SIG-M5 treated with dmso at 0.1 percent for 504 hours (cell line): ENCODE data around the gene TOMM5.
A peak's percentile ranks its signal among the peaks of the same experiment; 100 is the strongest.

Experiments used
- DNase-seq: peaks from one replicate; lab custom pipeline; 2025; ENCODE audit not compliant: unreplicated experiment; lab: John Stamatoyannopoulos, UW

The TOMM5 gene

DNA sequence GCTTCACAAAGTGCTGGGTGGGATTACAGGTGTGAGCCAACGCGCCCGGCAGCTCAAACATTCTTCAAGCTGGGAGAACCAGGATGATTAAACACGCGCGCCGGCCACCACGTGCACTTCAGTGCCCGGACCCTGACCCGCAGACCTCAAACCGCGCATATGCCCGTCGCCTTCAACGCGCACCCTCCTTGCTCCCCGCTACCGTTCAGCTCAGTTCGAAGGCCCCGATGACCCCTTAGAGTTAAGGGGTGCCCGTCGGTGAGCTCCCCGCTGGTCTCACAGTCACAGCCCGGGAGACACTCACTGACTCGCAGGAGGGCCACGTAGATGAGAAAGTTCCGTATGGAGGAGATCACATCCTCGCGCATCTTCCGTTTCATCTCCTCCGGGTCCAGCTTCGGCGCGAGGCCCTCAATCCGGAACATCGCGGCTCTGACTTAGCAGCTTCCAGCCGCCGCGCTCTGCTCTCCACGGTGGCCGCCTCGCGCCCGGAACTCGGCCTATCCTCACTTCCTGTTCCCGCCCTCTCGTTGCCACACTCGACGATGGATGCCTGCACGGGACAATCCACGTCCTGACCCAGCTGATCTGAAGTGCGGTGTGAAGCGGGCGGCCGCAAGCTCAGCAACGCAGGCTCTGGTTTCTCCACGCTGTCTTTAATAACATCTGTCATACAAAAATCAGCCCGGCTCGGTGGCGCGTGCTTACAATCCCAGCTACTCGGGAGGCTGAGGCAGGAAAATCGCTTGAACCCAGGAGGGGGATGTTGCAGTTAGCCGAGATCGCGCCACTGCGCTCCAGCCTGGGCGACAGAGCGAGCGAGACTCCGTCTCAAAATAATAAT is at the start of gene TOMM5:
Gene TOMM5 (minus strand): TSS at position 490 of the 844 bp plus-strand sequence. CDS start 65 bp downstream, at position 425.
- peak; percentile 90 for DNase-seq

DNA sequence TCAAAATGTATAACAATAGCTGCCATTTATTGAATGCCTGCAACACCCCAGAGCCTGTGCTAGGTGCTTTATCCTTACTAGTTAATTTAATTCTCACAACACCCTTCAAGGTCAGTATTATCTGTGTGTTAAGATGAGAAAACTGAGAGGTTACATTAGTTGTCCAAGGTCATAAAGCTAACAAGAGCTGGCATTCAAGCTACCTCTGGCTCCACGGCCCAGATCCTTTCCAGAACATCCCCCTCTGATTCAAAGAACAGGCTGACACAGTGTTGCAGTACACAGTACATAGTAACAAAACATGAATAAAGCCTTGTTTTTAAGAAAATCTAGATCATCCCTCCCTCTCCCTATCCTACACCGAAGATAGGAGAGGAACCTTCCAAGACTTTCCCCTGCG is 48.9 kb upstream of the TOMM5 start:
- no peak for DNase-seq

DNA sequence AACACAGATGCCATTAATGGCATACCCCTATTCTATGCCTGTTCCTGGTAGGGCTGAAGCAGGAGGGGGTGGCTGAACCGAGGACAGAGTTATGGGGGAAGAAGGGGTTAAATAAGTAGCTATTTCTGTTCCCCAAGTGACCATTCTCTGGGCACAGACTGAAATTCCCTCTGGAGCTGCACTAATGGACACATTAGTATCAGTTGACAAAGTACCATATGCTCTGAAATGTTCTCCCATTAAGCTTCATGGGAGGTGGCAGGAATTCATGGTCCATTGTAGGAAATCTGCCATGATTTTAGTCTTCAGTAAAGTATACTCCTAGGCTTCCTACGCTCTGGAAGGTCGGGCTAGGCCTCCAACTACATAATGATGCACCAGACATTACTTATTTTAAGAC is 47.8 kb upstream of the TOMM5 start:
- DNase-seq = no peak

DNA sequence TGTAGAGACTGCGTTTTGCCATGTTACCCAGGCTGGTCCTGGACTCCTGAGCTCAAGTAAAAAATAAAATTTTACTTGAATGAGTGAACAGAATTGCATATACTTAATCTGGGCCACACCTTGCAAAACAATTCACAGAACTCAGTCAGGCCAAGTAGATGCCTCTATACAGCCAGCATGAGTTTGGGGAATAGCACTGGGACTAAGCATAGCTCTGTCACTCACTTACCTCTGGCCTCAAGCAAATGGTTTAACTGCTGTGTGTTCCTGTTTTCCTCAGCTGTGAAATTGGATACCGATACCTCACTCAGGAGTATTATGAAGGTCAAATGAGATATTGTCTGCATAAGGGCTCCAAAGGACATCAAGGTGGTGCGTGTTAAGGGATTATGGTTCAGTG is 47.4 kb upstream of the TOMM5 start:
- DNase-seq = no peak

DNA sequence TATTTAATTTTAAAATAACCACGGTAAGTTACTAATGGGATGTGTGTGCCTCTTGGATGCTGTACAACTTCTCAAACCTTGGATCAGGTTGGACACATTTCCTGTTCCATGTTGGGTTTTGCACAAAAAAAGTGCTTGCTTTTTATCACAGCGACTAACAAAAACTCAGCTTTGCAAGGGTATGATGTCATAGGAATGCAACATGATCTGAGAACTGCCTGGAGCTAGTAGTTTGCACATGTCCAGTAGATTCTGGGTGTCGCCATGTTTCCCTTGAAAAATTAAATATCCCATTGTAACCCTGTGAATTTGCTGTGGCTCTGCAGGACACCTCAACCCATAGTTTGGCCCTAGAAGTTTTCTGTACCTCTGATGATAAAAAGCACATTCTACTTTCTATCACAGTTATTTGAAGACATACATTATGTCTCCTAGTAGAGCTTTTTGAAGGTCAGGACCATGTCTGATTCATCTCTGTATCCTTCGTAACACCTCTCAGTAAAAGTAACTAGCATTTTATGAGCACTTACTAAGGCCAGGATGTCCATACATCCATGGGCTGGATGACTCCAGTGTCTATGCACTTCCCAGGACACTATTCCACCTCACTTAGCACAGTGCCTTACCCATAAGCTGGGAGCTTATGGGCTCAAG is 46.8 kb upstream of the TOMM5 start:
- no peak for DNase-seq

DNA sequence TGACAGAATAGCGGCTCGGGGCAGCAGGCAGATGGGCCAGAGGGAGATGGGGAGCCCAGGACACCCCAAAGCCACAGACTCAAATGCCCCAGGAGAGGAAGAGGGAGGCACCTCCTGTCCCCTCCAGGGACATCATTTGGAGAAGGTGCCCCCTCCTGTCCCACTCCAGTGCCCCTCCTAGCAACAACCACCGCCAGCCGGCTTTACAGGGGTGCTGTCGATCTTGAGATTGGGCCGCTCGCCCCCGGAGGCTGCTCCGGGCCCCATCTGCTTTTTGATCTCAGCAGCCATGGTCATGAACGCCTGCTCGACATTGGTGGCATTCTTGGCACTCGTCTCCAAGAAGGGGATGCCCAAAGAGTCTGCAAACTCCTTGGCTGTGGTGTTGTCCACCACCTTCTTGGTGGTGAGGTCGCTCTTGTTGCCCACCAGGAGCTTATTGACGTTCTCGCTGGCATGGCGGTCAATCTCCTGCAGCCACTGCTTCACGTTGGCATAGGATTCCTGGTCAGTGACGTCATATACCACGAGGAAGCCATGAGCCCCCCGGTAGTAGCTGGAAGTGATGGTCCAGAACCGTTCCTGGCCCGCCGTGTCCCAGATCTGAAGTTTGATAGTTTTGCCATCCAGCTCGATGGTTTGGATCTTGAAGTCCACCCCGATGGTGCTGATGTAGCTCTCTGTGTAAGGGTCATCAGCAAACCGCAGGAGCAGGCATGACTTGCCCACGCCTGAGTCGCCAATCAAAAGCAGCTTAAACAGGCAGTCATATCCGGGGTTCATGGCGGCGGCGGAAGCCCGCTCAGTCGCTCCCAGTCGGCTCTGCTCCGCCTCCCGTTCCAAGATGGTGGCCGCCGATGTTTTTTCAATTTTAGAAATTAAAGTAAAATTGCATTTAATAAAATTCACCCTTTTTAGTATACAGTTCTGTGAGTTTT is 44.4 kb upstream of the TOMM5 start:
- DNase-seq = no peak

DNA sequence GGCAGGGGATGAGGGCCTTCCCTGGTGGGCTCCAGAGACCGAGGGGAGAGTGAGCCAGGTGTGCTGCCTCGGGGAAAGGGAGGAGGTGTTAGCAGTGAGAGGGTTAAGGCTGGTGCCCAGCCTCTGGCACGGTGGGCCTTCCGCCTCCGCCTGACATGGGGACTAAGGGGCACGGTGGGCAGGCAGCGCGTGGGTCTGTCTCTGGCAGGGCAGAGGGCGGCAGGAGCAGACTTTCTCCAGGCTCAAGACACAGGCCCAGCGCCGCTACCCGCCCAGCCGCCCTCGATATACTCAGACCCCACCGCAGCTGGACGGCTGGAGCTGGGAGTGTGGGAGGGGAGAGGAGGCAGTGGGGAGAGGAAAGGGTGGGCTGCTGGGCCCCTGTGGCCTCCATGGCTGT is 43.4 kb upstream of the TOMM5 start:
- no peak for DNase-seq

DNA sequence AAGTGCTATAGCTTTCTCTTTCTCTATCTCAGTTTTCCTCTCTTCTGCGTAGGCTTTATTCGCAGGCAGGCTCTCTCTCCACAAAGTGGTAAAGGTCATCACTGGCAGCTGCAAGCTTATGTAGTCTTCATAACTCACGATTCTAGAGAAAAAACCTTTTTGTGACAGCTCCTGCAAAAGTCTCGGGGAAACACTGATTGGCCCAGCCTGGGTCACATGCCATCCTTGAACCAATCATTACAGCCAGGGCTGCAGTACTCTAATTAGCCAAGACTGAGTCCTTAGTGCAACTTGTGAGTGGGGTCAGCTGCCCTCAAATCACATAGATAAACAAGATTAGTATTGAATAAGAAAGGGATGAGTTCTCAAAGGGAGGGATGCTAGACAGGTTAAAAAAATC is 40.1 kb upstream of the TOMM5 start:
- DNase-seq = no peak

DNA sequence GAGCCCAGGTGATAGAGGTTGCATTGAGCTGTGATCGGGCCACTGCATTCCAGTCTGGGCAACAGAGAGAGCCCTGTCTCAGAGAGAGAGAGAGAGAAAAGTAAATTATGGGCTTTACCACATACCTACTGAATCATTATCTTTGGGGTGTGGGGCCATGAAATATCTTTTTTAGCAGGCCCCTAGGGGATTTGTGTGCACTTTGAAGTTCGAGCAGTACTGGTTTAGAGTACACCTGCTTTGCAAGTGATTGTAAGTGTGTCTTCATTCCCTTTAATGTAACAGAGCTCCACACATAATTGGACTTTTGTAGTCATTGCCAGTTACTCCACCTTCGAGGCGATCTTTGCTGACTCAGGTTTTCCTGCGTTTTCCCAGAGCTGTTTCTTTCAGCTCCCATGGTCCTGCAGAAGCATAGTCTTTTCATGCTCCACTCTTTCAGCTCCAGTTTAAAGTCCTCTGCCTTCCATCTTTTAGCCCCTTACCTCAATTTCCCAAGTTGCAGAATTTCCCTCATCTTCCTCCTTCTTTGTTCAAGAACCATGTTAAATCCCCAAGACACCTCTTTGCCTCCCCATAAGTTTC is 34.4 kb upstream of the TOMM5 start:
- no peak for DNase-seq

DNA sequence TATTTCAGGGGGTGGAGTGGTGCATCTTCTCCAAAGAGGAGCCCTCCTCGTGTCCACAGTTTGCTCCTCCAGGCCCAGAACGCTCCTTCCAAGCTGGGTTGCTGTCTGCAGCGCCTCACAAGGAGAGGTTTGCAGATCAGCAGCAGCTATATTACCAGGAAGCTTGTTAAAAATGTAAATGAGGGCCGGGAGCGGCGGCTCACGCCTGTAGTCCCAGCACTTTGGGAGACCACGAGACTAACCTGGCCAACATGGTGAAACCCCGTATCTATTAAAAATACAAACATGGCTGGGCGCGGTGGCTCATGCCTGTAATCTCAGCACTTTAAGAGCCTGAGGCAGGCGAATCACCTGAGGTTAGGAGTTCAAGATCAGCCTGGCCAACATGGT is 33.4 kb upstream of the TOMM5 start:
- no peak for DNase-seq

DNA sequence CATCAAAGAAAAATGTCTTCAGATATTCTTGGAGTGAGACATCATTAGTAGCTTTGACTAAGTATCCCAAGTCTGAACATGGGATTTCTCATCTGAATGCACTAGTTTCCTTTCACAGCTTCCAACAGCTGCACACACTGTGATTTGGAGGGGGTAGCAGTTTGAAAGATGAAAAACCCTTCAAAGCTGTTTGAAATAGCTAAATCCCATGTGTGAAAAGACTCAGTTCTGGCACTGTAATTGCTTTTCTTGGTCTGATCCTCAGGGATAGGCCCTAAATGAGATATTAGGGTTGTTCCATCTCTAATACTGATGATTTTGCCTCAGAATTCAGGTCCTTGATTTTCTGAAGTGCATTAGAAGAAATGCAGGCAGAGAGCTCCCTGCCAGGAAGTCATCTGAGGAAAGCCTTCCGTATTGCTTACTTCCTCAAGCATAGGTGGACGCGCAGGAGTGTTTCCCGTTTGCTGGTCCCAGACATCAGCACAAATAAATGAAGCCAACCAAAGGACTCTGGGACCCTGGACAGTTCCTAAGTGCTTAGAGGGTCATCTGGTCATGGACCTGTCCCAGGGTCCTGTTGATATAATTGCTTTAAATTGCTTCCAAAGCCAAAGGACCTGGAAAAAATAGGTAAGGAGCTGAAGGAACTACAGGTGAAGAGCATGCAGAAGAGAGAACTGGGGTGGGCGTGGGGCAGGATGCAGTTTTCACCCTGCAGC is 32.8 kb upstream of the TOMM5 start:
- no peak for DNase-seq

DNA sequence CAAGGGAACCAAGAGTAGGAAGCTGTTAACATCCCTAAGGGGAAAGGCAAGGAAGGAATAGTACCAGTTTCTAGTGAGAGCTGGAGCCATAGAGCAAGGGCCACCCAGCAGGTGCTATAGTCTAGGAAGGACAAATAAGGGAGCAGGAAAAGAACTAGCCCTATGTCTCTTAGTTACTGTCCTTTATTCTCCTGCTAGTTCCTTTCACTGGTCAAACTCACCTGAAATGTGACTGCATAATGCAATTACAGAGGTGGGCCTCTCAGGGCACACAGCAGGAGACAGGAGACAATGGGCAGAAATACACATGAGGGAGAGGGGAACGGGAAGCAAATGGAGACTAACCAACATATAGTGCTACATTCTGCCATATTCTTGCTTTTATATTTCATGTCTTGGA is 31.7 kb upstream of the TOMM5 start:
- DNase-seq = no peak

DNA sequence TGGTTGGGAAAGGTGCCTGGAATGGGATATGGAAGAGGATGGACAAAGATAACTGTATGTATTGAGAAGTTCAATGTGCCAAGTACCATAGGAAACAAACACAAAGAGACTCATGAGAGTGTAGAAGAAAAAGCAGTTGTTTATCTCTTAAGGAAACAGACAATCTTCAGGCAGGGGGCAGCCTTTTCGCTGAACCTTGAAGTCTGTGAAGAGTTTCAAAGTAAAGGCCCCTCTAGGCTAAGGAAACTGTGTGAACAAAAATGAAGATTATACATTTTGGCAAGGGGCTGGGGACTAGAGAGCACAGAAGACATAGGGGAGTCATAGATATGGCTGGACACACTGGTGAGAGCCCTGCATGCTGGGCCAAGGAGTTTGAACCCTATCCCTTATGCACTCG is 30.9 kb upstream of the TOMM5 start:
- DNase-seq = no peak

DNA sequence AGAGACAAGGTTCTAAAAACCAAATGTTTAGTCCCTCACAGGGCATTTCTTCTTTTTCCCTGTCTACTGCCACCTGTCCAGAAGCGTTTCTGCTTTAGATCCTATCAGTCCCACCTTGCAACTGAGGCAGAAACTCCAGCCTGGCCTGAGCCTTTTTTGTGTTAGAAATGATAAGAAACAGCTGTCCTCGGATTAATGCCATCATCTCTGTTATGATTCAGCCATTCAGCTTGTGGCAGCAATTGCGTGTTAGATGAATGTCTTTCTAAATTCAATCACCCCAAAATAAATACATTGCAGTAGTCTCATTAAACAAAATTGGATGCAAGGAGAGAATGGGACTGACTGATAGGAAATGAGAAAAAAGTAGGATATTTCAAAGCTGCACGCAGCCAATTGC is 30.1 kb upstream of the TOMM5 start:
- no peak for DNase-seq

DNA sequence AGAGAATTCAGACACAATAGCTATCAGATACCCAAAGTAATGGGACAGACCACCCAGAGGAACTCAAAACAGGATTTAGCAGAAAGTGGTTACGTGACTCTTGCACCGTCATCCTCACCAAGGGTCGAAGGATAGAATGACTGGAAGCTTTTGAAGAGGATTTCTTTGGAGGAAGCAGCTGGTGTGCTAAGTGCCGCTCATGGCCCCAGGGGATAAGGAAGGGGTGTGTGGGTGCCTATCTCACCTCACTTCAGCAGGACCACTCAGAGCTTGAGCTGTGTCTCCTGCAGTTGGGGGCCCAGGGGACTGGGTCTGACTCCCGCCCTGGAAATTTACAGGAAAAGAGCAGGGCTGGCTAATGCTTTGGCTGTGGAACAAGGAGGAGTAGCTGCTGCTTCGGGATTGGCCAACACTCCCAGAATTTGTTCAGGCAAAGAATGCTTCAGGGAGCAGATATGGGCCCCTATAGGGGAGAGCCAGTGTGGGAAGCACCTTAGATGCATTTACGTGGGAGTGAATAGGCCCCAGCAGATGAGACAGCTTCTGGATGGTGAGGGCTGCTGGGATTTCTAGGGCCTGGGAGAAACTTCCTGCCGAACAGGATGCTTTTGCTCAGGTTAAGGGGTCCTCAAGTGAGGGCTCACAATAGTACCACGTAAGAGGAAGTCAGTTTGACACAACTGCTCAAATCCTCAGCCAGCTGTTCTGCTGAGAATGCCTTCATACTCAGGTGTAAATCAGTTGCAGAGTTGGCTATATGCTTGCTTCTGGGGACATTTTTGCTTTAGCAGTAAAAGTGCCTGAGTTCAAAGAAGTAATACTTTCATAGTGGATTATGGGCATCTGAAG is 29.1 kb upstream of the TOMM5 start:
- no peak for DNase-seq

DNA sequence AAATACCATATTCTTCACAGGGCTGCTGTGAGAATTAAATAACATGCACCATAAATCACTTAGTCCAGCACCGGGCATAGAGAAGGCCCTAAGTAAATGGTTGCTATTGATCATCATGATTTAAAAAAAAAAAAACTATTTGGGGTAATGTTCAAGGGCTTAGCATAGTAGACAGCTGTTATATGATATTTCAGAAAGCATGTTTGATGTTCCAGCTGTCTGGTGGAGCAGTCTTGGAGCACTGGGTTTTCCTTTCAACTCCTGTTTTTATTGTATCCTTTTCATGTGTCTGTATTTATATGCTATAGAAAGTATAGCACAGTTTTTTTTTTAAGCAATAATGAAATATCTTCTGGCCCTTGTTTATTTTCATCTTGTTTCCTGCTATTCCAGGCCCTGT is 28.0 kb upstream of the TOMM5 start:
- no peak for DNase-seq

DNA sequence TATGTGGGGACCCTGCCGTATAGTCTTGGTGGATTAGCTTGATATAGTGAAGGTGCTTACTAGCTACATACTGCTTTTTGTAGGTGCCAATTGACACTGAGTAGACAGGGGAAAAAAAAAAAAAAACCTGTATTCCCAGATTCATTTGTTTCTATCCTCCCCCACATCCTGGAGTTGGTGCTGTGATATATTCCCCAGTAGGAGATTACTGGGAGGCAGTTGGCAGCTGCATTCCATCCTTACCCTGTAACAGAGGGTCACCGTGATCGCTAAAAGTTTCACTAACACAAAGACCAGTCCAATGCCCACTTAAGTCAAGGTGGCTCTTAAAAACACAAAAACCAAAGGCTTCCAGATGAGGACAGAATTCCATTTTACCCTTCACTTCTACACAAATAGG is 27.4 kb upstream of the TOMM5 start:
- no peak for DNase-seq

DNA sequence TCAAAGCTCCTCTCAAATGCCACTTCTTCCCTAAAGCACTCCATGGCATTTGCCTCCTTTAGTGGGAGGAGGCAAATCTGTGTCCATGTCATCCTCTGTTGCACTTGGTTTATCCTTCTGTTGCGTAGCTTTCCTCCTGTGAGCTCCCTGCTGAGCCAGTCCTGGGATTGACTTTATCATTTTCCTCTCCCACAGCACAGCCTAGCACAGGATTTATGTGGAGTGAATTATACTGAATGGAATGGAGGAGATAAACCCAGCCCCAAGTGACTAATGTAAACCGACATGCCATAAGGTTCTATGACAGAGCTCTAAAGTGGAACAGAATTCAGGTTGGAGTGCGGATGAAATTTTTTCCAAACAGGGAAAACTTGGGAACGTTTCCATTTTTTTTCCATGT is 26.4 kb upstream of the TOMM5 start:
- no peak for DNase-seq

DNA sequence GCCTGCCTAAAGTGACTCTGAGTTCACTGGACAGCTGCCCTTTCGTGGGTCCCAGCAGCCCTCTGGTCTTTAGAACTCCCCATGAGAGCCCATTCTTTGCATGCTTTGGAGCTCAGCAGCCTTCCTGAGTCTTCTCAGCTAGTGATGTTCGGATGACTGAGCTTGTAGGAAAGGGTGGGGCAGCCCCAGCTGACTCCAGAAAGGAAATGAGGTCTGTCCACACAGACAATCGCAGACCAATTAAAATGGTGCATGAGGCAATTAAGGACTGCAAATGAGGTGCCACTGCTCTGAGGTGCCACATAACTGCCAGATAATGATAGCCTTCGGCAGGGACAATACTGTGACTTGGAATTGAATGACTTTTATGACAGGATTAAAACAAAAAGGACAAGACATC is 25.4 kb upstream of the TOMM5 start:
- DNase-seq = no peak

DNA sequence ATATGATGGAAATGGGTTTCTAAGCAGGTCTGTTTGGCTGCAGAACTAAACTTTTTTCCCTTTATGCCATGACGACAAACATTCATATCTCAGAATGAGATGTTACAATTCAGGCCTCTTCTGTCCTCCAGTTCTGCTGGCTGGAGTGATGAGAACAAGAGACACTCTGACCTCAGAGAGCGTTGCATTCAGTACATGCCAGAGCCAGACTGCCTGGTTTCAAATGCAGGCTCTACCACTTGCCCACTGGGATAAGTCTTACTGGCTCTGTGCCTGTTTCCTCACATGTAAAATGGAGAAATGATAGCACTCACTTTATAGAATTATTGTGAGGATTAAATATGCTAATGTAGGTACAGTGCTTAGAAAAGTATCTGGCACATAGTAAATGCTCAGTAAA is 24.8 kb upstream of the TOMM5 start:
- no peak for DNase-seq
